NCI-H2107 (cell line): ENCODE data around the gene GJB1.
"Not testable (repeated sequence)": the region's sequence is repeated elsewhere in the genome, so short reads cannot be mapped to it uniquely, and the experiment has no call there.

Experiments
- DNase-seq: peaks from one replicate; lab custom pipeline; 2025; lab: John Stamatoyannopoulos, UW

GJB1 gene

GRCh38 chrX:71222929-71223328 lies at the start of gene GJB1:
TSS of gene GJB1 (plus strand) at chrX:71223224. CDS start at chrX:71223708, 484 bp downstream.
- DNase-seq = no peak

- DNase-seq = no peak
Observed at GRCh38 chrX:71173440-71173839, 49.6 kb upstream of the GJB1 start.

GRCh38 chrX:71174795-71175194 lies 48.2 kb upstream of the GJB1 start:
- no peak for DNase-seq

GRCh38 chrX:71175531-71175930 lies 47.5 kb upstream of the GJB1 start:
- no peak for DNase-seq

DNA sequence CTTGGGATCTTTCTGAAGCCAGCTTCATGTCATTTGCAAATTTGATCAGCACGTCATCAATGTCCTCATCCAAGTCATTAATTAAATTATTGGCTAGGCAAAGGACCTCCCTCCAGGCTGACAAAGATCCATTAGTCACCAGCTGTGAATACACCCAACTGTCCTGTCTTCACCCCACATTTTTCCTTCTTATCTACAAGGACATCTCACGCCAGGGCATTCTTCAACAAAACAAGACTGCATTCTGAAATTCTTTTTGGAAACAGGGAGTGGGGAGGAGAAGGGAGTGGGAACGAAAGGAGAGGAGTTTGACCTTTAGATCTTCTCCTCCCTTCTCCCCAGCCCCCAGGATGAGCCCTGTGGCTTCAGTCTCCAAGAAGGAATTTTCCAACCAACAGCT lies 45.7 kb upstream of the GJB1 start:
- no peak for DNase-seq

GRCh38 chrX:71178908-71179307 lies 44.1 kb upstream of the GJB1 start:
- DNase-seq = peak; percentile 65

DNA sequence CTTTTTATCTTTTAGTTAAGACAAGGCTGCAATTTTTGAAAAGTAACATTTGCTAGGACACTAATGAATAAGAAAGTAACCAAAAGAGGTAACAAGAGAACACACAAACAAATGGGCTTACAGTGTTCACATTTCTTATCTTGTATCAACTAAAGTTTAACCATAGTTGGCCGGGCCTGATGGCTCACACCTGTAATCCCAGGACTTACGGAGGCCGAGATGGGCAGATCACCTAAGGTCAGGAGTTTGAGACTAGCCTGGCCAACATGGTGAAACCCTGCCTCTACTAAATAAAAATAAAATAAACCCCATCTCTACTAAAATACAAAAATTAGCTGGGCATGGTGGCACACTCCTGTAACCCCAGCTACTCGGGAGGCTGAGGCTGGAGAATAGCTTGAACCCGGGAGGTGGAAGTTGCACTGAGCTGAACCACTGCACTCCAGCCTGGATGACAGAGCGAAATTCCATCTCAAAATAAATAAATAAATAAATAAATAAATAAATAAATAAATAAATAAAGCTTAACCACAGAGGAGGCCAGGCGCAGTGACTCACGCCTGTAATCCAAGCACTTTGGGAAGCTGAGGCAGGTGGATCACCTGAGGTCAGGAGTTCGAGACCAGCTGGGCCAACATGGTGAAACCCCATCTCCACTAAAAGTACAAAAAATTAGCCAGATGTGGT lies 42.3 kb upstream of the GJB1 start:
- not testable (repeated sequence) for DNase-seq

- DNase-seq = no peak
Observed at GRCh38 chrX:71181558-71181909, 41.5 kb upstream of the GJB1 start.

DNA sequence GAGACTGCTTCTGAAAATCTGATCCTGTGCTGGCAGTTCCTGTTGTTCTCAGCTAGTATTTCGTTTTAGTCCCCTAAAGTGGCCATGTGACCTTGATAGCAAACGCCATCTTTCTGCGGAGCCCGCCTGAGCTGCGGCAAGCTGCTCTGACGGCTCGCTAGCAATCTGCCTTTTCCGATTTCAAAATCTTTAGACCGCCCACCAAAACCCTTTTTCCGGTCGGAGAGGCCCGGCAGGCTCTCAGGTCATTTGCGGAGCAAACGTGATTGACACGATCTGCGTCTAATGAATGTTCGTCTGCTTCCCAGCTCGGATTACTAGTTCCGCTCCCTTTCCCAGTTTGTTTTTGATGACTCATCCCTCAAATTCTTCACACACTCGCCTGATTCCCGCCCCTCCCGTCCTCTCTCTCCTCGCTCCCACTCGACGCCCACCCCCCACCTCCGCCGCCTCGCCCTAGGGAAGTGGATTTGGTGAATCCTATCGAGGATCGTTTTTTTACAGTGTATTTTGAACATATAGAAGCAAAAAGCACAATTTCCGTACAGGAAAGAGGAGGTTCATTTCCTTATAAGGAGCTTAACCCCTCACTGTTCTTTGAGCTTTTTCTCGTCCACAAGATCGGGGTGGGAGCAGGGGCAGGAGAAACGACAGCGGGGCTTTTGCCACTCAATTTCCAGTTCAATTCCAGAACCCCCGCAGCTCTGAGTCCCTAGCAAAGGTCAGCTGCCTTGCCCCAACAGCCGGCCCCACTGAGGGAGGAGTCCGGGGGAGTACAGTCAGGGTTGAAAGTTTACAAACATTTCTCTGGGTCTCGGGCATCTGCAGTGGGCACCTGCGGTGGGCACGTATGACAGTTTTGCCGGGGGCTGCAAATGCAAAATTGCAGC lies 40.9 kb upstream of the GJB1 start:
- DNase-seq = peak; percentile 92

DNA sequence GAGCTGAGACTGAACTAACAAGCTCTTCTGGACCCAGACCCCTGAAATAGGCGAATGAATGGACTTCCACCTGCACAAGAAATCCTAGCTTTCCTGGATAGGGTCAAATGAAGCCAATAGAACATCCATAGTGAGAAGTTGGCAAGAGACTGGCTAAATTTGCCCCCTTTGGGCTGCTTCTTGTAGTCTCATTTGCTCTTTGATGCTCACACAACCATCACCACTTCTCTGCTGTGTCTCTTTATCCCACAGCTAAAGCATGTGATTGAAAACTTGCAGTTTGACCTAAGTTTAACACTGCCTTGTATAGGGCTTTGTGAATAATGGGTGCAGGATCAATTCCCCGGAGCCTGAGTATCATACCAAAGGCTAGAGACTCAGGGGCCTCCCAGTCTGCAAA lies 40.2 kb upstream of the GJB1 start:
- no peak for DNase-seq

- no peak for DNase-seq
Observed at GRCh38 chrX:71183341-71183740, 39.7 kb upstream of the GJB1 start.

DNA sequence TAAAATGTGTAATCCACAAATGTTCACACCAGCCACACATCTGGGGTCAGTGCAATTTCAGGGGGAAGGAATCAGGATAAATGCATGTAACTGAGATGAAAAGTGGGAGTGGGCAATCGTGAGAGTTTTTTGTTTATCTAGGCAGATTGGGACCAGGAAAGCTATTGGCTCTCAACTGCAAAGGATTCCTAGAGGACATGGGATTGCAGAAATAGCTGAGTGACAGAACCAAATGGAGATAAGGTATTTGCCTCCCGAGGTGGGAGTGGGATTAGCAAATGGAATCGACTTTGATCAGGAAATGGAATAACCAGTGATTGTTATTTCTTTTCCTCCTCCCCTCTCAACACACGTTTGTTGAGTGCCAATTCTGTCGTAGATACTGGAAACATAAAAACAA lies 38.9 kb upstream of the GJB1 start:
- no peak for DNase-seq

DNA sequence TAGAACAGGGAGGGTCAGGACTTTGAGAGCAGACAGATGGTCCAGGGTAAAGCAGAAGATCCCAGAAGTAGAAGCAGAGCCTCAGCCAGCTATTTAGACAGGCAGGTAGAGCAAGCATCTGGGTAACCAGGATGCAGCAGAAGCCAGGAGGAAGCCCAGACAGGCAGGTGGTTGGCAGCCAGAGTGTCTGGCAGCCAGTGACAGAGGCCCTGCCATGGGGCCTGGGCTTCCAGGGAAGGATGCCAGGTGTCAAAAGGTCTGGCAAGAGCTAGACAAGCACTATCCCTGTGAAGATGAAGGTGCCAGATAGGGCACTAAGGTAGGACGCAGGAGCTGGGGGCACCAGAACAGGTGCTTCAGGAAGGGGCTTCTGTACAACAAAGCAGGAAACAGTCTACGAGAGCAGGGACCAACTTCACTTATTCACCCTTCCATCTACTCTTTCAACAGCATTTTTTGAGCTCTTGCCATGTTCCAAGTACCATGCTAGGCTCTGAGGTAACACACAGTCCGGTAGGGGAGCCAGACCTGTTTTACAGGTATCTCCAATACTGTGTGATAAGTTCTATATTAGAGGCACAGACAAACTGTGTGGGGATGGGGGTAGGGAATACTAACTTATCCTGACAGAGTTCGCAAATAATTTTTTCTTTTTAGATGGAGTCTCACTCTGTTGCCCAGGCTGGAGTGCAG lies 38.1 kb upstream of the GJB1 start:
- DNase-seq = no peak

- DNase-seq = no peak
Observed at GRCh38 chrX:71191248-71191647, 31.8 kb upstream of the GJB1 start.

DNA sequence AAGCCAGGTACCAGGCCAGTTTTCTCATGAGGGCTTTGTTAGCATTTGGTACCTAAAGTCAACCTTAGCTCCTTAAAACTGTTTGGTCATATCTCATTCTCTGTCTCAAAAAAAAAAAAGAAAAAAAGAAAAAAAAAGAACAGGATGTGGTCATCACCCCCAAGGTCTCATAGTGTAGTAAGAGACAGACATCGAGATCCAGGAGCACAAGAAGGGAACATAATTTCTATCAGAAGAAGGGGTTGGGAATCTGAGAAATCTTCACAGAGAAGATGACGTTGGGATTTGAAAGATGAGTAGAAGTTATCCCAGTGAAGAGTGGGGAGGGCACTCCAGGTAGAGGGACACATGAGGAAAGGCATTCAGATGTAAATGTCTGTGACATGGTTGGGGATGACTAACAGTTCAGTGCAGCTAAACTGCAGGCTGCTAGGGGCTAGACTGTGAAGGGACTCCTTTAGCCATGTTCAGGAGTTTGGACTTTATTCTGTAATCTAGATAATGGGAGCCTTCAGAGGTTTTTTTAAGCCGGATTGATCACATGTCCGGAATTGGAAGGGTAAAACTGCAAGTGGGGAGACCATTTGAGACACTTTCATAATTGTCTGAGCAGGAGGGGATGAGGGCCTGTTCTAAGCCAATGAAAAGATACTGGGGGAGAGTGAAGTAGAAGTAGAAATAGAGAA lies 26.9 kb upstream of the GJB1 start:
- no peak for DNase-seq

DNA sequence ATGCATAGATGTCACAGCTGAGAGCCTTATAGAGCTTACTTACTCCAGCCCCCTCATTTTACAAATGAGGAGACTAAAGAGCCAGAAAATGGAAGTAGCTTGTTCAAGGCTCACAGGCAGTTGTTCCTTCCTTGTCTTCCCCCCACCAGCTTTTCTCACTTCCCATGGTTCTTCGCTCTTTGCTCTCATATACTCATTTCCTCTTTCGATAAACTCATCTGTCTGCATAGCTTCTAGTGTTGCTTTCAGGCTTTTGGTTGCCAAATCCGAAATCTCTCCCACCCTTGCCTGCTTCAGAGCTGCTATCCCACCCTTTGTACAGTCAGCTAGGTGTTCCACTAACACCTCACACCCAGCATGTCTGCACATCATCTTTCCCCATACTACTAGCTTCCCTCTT lies 25.0 kb upstream of the GJB1 start:
- DNase-seq = no peak

DNA sequence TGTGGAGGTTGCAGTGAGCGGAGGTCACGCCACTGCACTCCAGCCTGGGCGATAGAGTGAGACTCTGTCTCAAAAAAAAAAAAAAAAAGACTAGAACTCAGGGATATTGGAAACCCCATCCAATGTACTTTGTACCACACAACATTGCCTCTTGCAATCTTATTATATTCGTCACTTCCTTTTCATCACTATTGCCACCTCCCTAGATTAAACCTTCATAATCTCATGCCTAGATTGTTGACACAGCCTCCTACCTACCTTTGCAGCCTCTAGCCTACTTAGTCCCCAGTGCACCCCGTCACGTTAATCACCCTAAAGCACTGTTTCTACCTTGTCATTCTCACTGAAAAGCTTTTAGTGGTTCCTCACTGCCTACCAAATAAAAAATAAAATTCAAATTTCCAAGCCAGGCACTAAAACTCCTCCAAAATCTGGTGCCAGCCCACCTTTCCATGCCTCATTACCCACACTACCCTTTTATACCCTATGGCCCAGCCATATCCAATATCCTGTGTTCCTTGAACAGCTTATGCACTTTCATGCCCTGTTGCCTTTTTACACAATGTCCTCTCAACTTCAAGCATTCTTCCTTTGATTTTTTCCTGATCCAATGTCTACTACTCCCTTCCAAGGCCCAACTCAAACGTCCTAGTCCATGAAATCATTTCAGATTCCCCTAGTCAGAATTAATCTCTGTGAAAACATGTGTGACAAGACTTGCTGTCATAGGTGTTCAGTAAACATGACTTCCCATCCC lies 23.6 kb upstream of the GJB1 start:
- no peak for DNase-seq

- DNase-seq = no peak
Observed at GRCh38 chrX:71210816-71211215, 12.2 kb upstream of the GJB1 start.

GRCh38 chrX:71212536-71212935 lies 10.5 kb upstream of the GJB1 start:
- DNase-seq = no peak

DNA sequence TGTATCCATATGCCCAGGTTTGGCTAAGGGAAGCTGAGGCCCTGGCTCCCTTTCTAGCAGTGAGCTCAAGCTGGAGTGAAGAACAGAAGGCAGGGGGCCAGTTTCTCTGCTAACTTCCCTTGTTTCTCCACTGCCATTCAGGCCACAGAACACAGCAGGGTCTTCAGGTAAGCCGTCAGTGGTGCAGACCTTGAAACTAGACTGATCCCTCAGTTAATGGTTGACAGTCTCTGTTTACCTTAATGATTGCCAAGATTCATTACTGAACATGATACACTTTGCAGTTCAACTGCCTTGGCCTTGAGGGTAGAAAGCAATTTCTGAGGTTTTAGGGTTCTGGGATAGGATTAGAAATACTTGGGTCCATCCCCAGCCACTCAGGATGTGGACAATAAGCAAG lies 8.9 kb upstream of the GJB1 start:
- DNase-seq = no peak

GRCh38 chrX:71214604-71215337 lies 8.3 kb upstream of the GJB1 start:
- DNase-seq = no peak
